GM20431 (cell line): ENCODE results near the gene CFAP20DC.

Source experiments
- in situ Hi-C: fragments of 300-500 bp; cut with MseI, MboI; formaldehyde crosslinking; loops from one replicate; pipeline ENCODE4 v1.15.0; 2020; ENCODE audit warnings: low sequenced_read_pairs; ENCODE audit not compliant: unreplicated experiment

Gene CFAP20DC

GRCh38 chr3:59040902-59041301 lies 8.9 kb downstream of the CFAP20DC start:
- in situ Hi-C loops, result no loop called here

GRCh38 chr3:59027607-59028006 lies 22.2 kb downstream of the CFAP20DC start:
- in situ Hi-C loops, result no loop called here

DNA sequence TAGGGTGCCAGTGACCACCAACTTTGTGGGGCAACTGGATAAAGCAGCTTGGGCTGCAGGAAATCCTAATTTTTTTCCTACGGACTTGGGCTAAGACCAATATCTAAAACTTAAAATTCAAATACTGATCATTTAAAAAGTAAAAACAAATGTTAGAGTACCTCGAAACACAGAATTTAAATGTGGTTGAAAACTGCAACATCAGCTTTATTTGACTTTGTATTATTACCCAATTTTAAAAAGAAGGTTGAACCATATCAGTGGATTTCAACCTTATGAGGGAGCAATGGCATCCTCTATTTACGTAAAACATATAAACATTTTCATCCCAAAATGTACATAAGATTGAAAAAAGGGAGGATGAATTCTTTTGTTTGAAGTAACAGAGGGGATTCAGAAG lies 26.2 kb downstream of the CFAP20DC start:
- in situ Hi-C loops, result no loop called here

DNA sequence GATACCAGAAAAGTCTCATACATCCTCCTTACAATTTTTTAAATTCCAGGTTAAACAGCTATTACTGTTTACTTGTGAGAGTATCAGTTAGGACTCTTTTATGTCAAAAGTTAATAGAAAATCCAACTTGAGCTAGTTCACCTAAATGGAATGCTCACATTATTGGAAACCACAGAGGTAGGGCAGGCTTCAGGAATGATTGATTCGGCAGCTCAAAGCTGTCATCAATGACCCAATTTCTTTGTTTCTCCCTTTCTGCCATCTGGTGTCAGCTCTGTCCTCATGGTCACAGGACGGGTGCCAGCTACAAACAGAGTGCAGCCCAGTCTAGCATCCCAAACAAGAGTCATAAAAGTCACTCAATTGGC lies 32.2 kb downstream of the CFAP20DC start:
- in situ Hi-C loops, result no loop called here

- in situ Hi-C loops, result no loop called here
Observed at GRCh38 chr3:59016930-59017616, 32.8 kb downstream of the CFAP20DC start.

- in situ Hi-C loops, result no loop called here
Observed at GRCh38 chr3:59013611-59014010, 36.2 kb downstream of the CFAP20DC start.

DNA sequence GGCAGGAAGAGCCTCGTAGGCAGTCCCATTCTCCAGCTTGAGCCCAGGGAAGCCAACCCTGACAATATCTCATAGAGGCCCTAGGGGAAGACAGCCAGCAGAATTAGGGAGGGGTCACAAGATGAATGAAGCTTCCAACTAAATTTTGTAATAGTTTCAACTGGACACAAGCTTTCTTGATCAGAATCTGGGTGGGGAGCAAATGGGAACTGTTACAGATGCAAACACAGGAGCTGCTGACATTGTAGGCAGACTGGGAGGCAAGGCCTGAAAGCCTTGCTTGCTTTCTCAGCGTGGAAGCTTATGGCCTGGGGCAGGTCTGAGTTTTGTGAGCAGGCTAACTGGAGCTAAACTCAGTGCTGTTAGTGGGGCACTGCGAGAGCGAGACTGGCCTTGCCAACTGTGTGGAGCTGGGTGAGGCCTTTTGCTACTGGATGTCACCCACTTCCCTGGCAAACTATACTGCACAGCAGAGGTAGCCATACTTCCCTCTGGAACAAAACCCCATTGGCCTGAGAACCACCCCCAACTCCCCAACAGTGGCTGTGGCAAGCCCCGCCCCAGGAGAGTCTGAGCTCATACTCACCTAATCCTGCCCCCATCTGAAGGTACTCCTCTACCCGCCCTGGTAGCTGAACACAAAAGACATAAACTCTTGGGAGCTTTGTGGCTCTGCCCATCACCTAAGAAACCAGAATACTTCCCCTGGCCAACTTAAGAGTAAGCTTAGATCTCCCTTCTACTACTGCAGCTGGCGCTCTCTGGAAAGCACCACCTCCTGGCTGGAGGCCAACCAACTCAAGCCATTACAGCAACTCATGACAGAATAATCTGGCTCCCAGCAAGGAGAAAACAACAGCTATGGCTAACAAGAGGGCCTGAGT lies 42.9 kb downstream of the CFAP20DC start:
- in situ Hi-C loops, result no loop called here

- in situ Hi-C loops, result no loop called here
Observed at GRCh38 chr3:59001675-59002074, 48.1 kb downstream of the CFAP20DC start.

- in situ Hi-C loops, result no loop called here
Observed at GRCh38 chr3:58999774-59000160, 50.1 kb downstream of the CFAP20DC start.

GRCh38 chr3:58999134-58999773 lies 50.6 kb downstream of the CFAP20DC start:
- in situ Hi-C loops, result no loop called here

DNA sequence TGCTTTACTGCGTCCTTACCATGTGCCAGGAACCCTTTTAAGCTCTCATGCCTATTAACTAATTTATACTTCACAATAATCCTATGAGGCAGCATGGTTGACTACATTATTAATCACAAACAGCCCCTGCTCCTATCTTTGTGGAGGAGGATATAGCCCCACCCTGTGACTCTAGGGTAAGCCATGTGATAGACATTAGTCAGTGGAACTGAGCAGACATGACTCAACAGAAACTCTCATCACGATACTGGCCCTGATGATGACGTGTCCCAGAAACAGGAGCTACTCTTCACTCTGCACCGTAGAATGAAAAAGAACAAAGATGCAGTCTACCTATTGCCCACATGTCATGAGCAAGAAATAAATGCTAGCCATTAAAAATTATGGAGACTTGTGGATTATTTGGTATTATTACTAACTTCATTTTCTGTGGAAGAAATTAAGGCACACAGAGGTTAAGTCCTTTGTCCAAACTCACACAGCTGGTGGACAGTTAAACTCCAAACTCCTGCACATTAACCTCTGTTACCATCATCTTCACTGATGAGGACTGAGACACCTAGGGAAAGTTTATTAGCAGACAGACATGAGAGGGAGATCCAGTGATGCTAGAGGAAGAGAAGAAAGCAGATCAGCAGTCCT lies 51.2 kb downstream of the CFAP20DC start:
- in situ Hi-C loops, result no loop called here

DNA sequence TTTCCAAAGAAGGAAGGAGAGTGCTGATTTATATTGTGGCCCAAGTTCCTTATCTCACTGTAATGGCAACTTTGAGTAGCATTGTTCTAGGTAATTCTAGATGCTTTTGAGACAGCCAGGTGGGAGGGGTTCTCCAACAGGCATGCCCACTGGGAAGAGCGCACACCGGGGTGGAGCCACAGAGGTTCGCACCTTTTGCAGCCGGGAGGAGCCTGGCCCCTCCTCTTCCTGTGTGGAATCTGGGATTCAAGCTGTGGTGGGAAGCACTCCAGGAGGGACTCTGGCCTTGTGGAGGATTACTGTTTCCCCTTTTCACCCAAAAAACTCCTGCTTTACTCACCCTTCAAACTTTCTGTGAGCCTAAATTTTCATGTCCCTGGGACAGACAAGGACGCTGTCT lies 53.1 kb downstream of the CFAP20DC start:
- in situ Hi-C loops, result no loop called here

DNA sequence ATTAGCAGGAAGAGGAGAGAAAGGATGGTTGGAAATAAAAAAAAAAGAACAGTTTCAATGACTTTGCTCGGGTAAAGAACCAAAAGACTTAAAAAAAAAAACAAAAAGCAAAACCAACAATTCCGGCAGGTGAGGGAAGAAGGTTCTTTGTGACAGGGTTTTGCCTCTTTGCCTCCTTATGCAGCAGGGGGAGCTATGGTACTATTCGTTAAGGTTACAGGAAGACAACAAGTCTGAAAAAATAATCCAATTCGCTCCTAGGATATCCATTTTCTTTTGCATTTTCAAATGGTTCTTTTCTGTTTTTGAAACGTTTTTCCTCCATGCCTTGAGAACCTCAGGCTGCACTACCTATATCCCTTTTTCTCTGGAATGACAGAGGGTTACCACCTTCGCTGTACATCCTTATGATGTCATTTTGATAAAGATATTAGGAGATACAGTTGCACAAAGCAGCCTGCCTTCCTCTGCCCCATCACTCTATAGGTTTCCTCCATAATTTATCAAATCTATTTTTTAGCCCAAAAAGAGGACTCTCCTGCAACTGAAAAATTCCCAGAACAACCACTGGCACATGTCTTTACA lies 55.0 kb downstream of the CFAP20DC start:
- in situ Hi-C loops, result no loop called here

GRCh38 chr3:58993547-58993946 lies 56.3 kb downstream of the CFAP20DC start:
- in situ Hi-C loops, result no loop called here

- in situ Hi-C loops, result no loop called here
Observed at GRCh38 chr3:58991623-58992022, 58.2 kb downstream of the CFAP20DC start.

DNA sequence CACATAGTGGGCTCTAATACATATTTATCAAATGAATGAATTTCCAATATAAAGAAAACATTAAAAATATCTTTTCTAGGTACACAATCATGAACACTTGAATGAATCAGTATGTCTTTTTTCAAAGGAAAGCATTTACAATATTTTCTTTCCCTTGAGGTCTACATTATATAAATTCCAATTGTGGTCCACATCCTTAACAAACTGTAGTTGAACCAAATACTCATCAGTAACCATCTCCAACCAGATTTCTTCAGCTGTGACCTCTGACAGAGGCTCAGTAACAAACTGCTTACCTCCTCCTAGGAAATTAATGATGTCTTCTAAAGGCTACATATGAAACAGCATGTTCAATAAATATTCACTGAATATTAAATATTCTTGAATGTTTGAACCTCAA lies 58.8 kb downstream of the CFAP20DC start:
- in situ Hi-C loops, result no loop called here

DNA sequence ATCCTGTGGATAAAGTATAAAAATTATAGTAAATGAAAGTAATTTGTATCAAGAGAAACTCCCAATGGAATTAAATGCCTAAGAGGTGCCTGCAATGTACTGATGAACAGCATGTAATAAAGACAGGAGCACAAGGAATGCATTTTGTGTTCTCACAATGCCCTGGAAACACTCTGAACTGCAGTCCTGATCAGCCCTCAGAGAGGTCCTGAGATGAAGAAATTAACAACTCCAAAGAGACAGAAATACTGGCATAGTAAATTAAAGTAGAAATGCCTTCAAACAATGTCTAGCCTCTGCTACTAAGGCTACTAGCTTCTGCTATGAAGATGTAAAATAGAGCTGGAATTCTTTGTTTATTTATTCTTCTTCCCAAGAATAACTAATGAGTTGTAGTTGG lies 59.9 kb downstream of the CFAP20DC start:
- in situ Hi-C loops, result no loop called here

- in situ Hi-C loops, result no loop called here
Observed at GRCh38 chr3:58989163-58989562, 60.7 kb downstream of the CFAP20DC start.

- in situ Hi-C loops, result no loop called here
Observed at GRCh38 chr3:58988041-58988440, 61.8 kb downstream of the CFAP20DC start.

DNA sequence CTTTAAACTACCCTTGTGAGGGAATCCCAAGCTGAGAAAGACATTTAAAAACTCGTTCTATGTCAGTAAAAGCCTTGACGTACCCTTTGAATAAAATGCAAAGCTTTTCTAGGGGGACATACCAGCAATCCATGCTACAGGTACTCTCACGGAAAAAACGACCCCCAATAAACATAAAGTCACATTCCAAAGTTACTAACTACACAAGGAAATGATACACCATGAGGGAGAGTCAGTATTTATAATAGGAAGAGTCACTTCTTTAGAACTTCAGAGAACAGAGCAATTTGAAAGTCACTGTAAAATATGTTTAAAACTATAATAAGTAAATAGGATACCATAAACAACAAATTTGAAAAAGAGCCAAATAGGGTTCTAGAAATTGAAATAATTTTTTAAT lies 63.2 kb downstream of the CFAP20DC start:
- in situ Hi-C loops, result no loop called here
